Suprapubic skin (tissue), 4 donors: ENCODE measurements around the gene AHCYL1. TPM values are rescaled to one million over a fixed set of nuclear protein-coding genes. Genes with fewer than 3 reads are reported as not detected.

ENCODE experiments used
- DNase-seq, 2 donors: peaks; one replicate each; pipeline ENCODE4 v3.0.0-alpha.2; 2019; ENCODE audit warnings: low spot score in 2 of 2
- H3K27ac ChIP-seq: fragments of 200-600 bp; sonication (generic); one replicate; pipeline ENCODE4 v1.5.1; 2019
- H3K27me3 ChIP-seq: fragments of 200-600 bp; sonication (generic); one replicate; pipeline ENCODE4 v1.5.1; 2019
- H3K36me3 ChIP-seq: fragments of 200-600 bp; sonication (generic); one replicate; pipeline ENCODE4 v1.5.1; 2019
- H3K4me1 ChIP-seq: fragments of 200-600 bp; sonication (generic); one replicate; pipeline ENCODE4 v1.5.1; 2019
- H3K4me3 ChIP-seq: fragments of 200-600 bp; sonication (generic); one replicate; pipeline ENCODE4 v1.5.1; 2019; ENCODE audit warnings: mild to moderate bottlenecking
- H3K9me3 ChIP-seq: fragments of 200-600 bp; sonication (generic); one replicate; pipeline ENCODE4 v1.5.1; 2019
- CTCF ChIP-seq, 2 donors: fragments of 200-600 bp in 1 of 2; fragments of 450-650 bp in 1 of 2; sonication (generic) in 1 of 2; IDR thresholded peaks; one replicate each; pipeline ENCODE4 v1.5.1; 2016 to 2019; ENCODE audit warnings: antibody characterized with exemption in 2 of 2, mild to moderate bottlenecking in 1 of 2, moderate library complexity in 1 of 2
- EP300 ChIP-seq: sonication (generic); formaldehyde crosslinking; IDR thresholded peaks from one replicate; pipeline ENCODE4 v1.6.1; 2017; ENCODE audit warnings: antibody characterized with exemption
- POLR2A ChIP-seq, 2 donors: fragments of 450-650 bp; IDR thresholded peaks; one replicate each; pipeline ENCODE4 v1.6.1; 2017; ENCODE audit warnings: antibody characterized with exemption in 2 of 2, mild to moderate bottlenecking in 2 of 2, moderate library complexity in 2 of 2
- POLR2AphosphoS5 ChIP-seq, 3 donors: sonication (generic); formaldehyde crosslinking; IDR thresholded peaks; one replicate each; pipeline ENCODE4 v1.6.1; 2017; ENCODE audit warnings: antibody characterized with exemption in 3 of 3
- WGBS: methylation state at CpG from one replicate; pipeline ENCODE4 v1.1.5; 2018; 5-methylcytosine and 5-hydroxymethylcytosine counted together
- total RNA-seq, 4 donors: library from RNA; depleted of rRNA; stranded (reverse); fragments of >200 nt; gene quantifications; one replicate each; pipeline ENCODE4 v1.1.0, GENCODE V29; 2016

The AHCYL1 gene
- total RNA-seq, 4 donors from 2014 or later = 37.7 to 50.4 (median 48.6) TPM

DNA sequence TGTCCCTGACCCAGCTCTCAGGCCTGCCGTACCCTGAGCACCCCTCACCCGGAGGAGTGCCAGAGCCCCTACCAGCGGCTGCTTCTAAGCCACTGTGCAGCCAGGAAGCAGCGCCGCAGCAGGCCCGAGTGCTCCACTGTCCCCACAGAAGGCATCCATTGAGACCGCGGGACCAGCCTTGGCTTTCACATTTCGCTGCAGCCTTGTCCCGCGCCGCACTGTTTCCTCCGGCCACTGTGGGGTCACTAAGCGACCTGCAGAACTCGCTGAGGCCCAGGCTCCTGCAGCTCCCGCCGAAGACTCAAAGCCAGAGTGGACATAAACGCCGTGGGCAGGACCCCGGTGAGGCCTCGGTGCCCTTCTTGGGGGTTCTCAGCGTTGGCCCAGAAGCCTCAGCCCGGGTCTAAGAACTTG, 82.9 kb downstream of the AHCYL1 start:
- Histone ChIP-seq H3K9me3 (no peaks in the 10 kb centered on the region), H3K4me1 (peaks cover 34% of the 10 kb centered on the region), H3K27ac (no peak overlapping the region), H3K36me3 (no peaks in the 10 kb centered on the region), H3K4me3 (no peak overlapping the region), H3K27me3 (peaks cover 68% of the 10 kb centered on the region)
- TF ChIP-seq POLR2A (IDR thresholded peaks at IDR 0.05) (no peak), POLR2AphosphoS5 (IDR thresholded peaks at IDR 0.05) (no peak), CTCF (IDR thresholded peaks at IDR 0.05) (no peak), EP300 (no peak)
- DNase-seq = no peak
- 68% methylated on average over 11 of the region's 23 CpGs for WGBS

DNA sequence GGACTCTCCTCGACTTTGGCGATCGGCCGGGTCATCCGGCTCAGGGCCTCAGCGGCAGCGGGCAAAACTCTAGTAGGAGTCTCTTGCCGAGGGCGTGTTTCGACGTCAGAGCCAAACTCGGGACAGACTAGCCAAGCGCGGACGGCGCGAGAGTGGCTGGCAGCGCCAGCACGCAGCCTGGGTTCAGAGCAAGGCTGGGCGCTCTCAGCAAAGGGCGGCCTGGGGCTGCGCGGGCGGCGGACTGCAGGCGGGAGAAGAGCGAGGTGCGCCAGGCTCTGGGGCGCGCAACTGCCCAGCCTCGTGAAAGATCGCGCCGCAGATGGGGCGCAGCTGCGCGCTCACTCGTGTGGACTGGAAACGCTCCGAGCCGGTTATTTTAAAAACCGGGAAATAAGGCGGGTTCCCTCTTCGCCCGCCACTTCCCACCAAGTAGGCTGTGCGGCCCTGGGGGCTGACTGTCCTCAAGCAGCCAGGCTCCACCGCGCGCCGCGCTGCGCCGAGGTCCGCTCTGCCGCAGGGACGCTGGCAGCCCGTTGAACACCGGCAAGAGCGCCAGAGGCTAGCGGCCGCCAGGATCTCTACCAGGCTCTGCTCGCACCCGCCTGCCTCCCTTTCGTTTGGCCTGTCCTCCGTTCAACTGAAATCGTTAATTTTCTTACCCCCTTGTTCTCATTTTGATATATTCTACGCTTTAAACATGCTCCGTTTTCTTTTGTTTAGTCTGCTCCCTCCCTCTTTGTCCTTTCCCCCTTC, 83.5 kb downstream of the AHCYL1 start:
- peak overlapping the region; percentile 23 for H3K4me3 ChIP-seq
- no peak overlapping the region for H3K27ac ChIP-seq
- 29% methylated on average over 61 of the region's 68 CpGs for WGBS
- TF ChIP-seq EP300 (no peak), POLR2AphosphoS5 (IDR thresholded peaks at IDR 0.05) (no peak), POLR2A (IDR thresholded peaks at IDR 0.05) (no peak), CTCF (IDR thresholded peaks at IDR 0.05) (no peak)
- peaks cover 34% of the 10 kb centered on the region for H3K4me1 ChIP-seq
- no peaks in the 10 kb centered on the region for H3K9me3 ChIP-seq
- H3K36me3 ChIP-seq = no peaks in the 10 kb centered on the region
- H3K27me3 ChIP-seq = peaks cover 72% of the 10 kb centered on the region
- no peak for DNase-seq

DNA sequence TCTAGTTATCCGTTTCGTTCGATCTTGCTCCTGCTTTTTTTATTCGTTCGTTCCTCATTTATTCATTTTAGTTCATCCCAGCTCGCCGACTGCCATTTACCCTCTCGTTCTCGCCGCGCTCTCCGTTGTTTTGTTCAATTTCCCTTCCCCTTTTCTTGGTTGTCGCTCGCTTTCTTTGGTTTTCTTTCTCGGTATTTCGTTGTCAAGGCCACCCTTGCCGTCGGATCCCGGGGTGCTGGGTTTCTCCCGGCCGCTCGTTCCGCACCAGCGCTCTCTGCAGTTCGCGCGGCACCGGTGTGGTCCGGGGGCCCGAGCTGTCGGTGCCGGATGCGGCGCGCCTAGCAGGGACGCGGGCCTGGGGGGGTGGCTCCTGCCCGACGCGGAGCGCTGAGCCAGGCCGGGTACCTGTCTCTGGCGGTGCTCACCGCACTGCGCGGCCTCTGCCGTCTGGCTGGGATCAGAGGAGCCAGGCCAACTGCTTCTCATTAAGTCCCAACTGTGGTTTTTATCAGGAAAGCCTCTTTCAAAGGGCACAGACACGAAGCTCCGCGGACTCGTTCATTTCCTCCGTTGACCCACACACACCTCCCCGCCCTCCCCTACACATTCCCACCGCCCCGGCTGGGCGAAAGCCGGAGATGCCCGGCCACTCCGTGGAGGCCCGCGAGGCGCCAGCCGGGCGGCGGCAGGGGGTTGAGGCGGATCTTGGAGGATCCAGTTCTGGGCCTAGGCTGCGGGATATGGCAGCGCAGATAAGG, 84.3 kb downstream of the AHCYL1 start:
- peaks cover 79% of the 10 kb centered on the region for H3K27me3 ChIP-seq
- DNase-seq = no peak

GRCh38 chr1:110069404-110070281, 85.1 kb downstream of the AHCYL1 start:
- WGBS = 49% methylated on average over 37 of the region's 64 CpGs
- TF ChIP-seq POLR2A (IDR thresholded peaks at IDR 0.05) (no peak), CTCF (IDR thresholded peaks at IDR 0.05) (no peak), POLR2AphosphoS5 (IDR thresholded peaks at IDR 0.05) (no peak), EP300 (no peak)
- peaks cover 82% of the 10 kb centered on the region for H3K27me3 ChIP-seq
- no peaks in the 10 kb centered on the region for H3K36me3 ChIP-seq
- no peaks in the 10 kb centered on the region for H3K9me3 ChIP-seq
- no peak for DNase-seq
- peaks cover 34% of the 10 kb centered on the region for H3K4me1 ChIP-seq
- H3K4me3 ChIP-seq = peak overlapping the region; percentile 43
- H3K27ac ChIP-seq = no peak overlapping the region

More for the DNA sequence above, 84.3 kb downstream of the AHCYL1 start:
- Histone ChIP-seq H3K4me3 (peak overlapping the region; percentile 23), H3K36me3 (no peaks in the 10 kb centered on the region), H3K4me1 (peaks cover 34% of the 10 kb centered on the region), H3K9me3 (no peaks in the 10 kb centered on the region), H3K27ac (no peak overlapping the region)
- WGBS = 30% methylated on average over 43 of the region's 68 CpGs
- TF ChIP-seq POLR2AphosphoS5 (IDR thresholded peaks at IDR 0.05) = no peak
- TF ChIP-seq POLR2A (IDR thresholded peaks at IDR 0.05) = no peak
- TF ChIP-seq EP300 = no peak
- TF ChIP-seq CTCF (IDR thresholded peaks at IDR 0.05) = no peak
